ENCODE measurements around the gene EVL.

- TF ChIP-seq CTCF (conservative IDR thresholded peaks at IDR 0.05), result no peak
- TF ChIP-seq ZFX (IDR thresholded peaks at IDR 0.05), result no peak
Measured at GRCh38 chr14:100079726-100080005, 14.4 kb downstream of the EVL start.

Measured in C4-2B (cell line).